Natural killer cell (primary cell): ENCODE results near the gene HOXD11. TPM values are rescaled to one million over a fixed set of nuclear protein-coding genes. Genes with fewer than 3 reads are reported as not detected.
A peak's percentile ranks its signal among the peaks of the same experiment; 100 is the strongest.

Experiments used
- ATAC-seq, 3 donors: fragments of 150-1000 bp in 2 of 3; fragments of 200-7000 bp in 1 of 3; cut with Tn5 transposase; 1 replicate in 1 of 3; 2 replicates in 2 of 3; pipeline ENCODE4 v1.10.0; 2021; ENCODE audit warnings: mild to moderate bottlenecking in 2 of 3, moderate library complexity in 2 of 3
- DNase-seq, 2 donors: peaks; one replicate each; pipeline versions ENCODE4 v3.0.0 to v3.0.0-alpha.2; 2013 to 2021; ENCODE audit warnings: mixed read lengths in 1 of 2
- H3K27ac ChIP-seq: one replicate; pipeline ENCODE4 v1.5.1; 2013; ENCODE audit warnings: mild to moderate bottlenecking, low read length
- H3K27me3 ChIP-seq: one replicate; pipeline ENCODE4 v1.6.1; 2013; ENCODE audit warnings: low read length; ENCODE audit not compliant: control insufficient read depth, insufficient read depth
- H3K36me3 ChIP-seq: one replicate; pipeline ENCODE4 v1.6.1; 2013; ENCODE audit warnings: low read length; ENCODE audit not compliant: control insufficient read depth, insufficient read depth
- H3K4me1 ChIP-seq: one replicate; pipeline ENCODE4 v1.6.1; 2013; ENCODE audit warnings: low read length; ENCODE audit not compliant: control insufficient read depth, insufficient read depth
- H3K4me3 ChIP-seq: one replicate; pipeline ENCODE4 v1.5.1; 2013; ENCODE audit warnings: low read length
- H3K9me3 ChIP-seq: one replicate; pipeline ENCODE4 v1.6.1; 2013; ENCODE audit warnings: low read length; ENCODE audit not compliant: control insufficient read depth, insufficient read depth
- H3K27ac Mint-ChIP-seq, 2 donors: one replicate each; pipeline ENCODE4 v1.8.0; 2022; ENCODE audit warnings: mild to moderate bottlenecking in 2 of 2, mixed read lengths in 2 of 2, moderate library complexity in 1 of 2
- H3K27me3 Mint-ChIP-seq, 2 donors: one replicate each; pipeline ENCODE4 v1.8.0; 2022; ENCODE audit warnings: low read depth in 2 of 2, mixed read lengths in 2 of 2
- H3K36me3 Mint-ChIP-seq: one replicate; pipeline ENCODE4 v1.8.0; 2022; ENCODE audit warnings: mixed read lengths
- H3K4me1 Mint-ChIP-seq, 2 donors: one replicate each; pipeline ENCODE4 v1.8.0; 2022; ENCODE audit warnings: mixed read lengths in 2 of 2
- H3K4me3 Mint-ChIP-seq: one replicate; pipeline ENCODE4 v1.8.0; 2022; ENCODE audit warnings: mild to moderate bottlenecking, moderate library complexity, mixed read lengths
- H3K9me3 Mint-ChIP-seq, 2 donors: one replicate each; pipeline ENCODE4 v1.8.0; 2022; ENCODE audit warnings: mixed read lengths in 2 of 2
- CTCF ChIP-seq: fragments of 200-600 bp; IDR thresholded peaks from one replicate; pipeline ENCODE4 v1.8.0; 2022; ENCODE audit warnings: antibody characterized with exemption
- WGBS: methylation state at CpG from one replicate; pipeline ENCODE4 v1.1.7; 2013; ENCODE audit warnings: missing lambda C conversion rate; ENCODE audit not compliant: insufficient coverage; 5-methylcytosine and 5-hydroxymethylcytosine counted together
- intact Hi-C: fragments of 100-400 bp; cut with micrococcal nuclease; formaldehyde crosslinking; loops from one replicate; pipeline ENCODE4 v1.14.2; 2022
- total RNA-seq, 4 donors: library from RNA; stranded (reverse); fragments of 120-200 nt in 1 of 4; gene quantifications; one replicate each; pipeline versions ENCODE4 v1.2.3 to v1.2.4, GENCODE V29; 2013 to 2022

HOXD11 gene
- total RNA-seq, 3 donors from 2014 or later (not counting 1 experiment from before 2014, with no cell fraction given): not detected

- Mint-ChIP-seq H3K36me3 (peaks cover 22% of the 10 kb centered on the region), H3K27me3 (peaks cover 72 to 86% of the 10 kb centered on the region in 2 donors), H3K27ac (no peak overlapping the region), H3K4me1 (peaks cover 30 to 35% of the 10 kb centered on the region in 2 donors), H3K4me3 (peak overlapping the region; percentile 66), H3K9me3 (no peaks in the 10 kb centered on the region)
- DNase-seq (no peak), ATAC-seq (peak in 2 of 3 donors; percentile 8 to 14)
- Histone ChIP-seq H3K4me3 (no peak overlapping the region), H3K4me1 (peaks cover 24% of the 10 kb centered on the region), H3K9me3 (peaks cover 4% of the 10 kb centered on the region), H3K27ac (no peak overlapping the region), H3K36me3 (no peaks in the 10 kb centered on the region), H3K27me3 (peaks cover 82% of the 10 kb centered on the region)
- 3% methylated on average over 43 of the region's 43 CpGs for WGBS
- intact Hi-C loops: loop anchor here (5.0 kb wide), 4 partner anchors 423 to 1033 kb away; no protein-coding TSS in a partner anchor
- no peak for TF ChIP-seq CTCF
These were observed 22.7 kb downstream of the HOXD11 start for GRCh38 chr2:176129813-176130146.

- peaks cover 72 to 88% of the 10 kb centered on the region in 2 donors for H3K27me3 Mint-ChIP-seq
- H3K4me3 ChIP-seq: no peak overlapping the region
- peaks cover 31 to 38% of the 10 kb centered on the region in 2 donors for H3K4me1 Mint-ChIP-seq
- peaks cover 80% of the 10 kb centered on the region for H3K27me3 ChIP-seq
- H3K36me3 ChIP-seq: no peaks in the 10 kb centered on the region
- 4% methylated on average over 100 of the region's 100 CpGs for WGBS
- peak overlapping the region; percentile 86 for H3K4me3 Mint-ChIP-seq
- ATAC-seq (peak; percentile 22 to 62 (median 46)), DNase-seq (peak in 1 of 2 donors; percentile 43)
- H3K27ac ChIP-seq: no peak overlapping the region
- peak overlapping the region in 1 of 2 donors; percentile 26 for H3K27ac Mint-ChIP-seq
- no peaks in the 10 kb centered on the region for H3K9me3 Mint-ChIP-seq
- no peak for TF ChIP-seq CTCF
- H3K4me1 ChIP-seq: peaks cover 24% of the 10 kb centered on the region
- H3K9me3 ChIP-seq: peaks cover 4% of the 10 kb centered on the region
- H3K36me3 Mint-ChIP-seq: peaks cover 24% of the 10 kb centered on the region
- intact Hi-C loops: loop anchor here (5.0 kb wide), 1 partner anchor 422 kb away; no protein-coding TSS in a partner anchor
These were observed 23.3 kb downstream of the HOXD11 start for GRCh38 chr2:176130147-176130956.

GRCh38 chr2:176130957-176131847, 24.1 kb downstream of the HOXD11 start:
- intact Hi-C loops: loop anchor here (5.0 kb wide), 1 partner anchor 421 kb away; no protein-coding TSS in a partner anchor
- peaks cover 37 to 43% of the 10 kb centered on the region in 2 donors for H3K4me1 Mint-ChIP-seq
- H3K27ac ChIP-seq: no peak overlapping the region

More at GRCh38 chr2:176130957-176131847, 24.1 kb downstream of the HOXD11 start:
- DNase-seq (no peak), ATAC-seq (no peak)
- Histone ChIP-seq H3K4me3 (no peak overlapping the region), H3K4me1 (peaks cover 30% of the 10 kb centered on the region), H3K27me3 (peaks cover 80% of the 10 kb centered on the region), H3K36me3 (no peaks in the 10 kb centered on the region), H3K9me3 (peaks cover 4% of the 10 kb centered on the region)
- Mint-ChIP-seq H3K4me3 (peak overlapping the region; percentile 86), H3K9me3 (no peaks in the 10 kb centered on the region), H3K36me3 (peaks cover 30% of the 10 kb centered on the region), H3K27me3 (peaks cover 72 to 87% of the 10 kb centered on the region in 2 donors), H3K27ac (peak overlapping the region in 1 of 2 donors; percentile 26)
- WGBS: 9% methylated on average over 9 of the region's 15 CpGs
- TF ChIP-seq CTCF: no peak
